Gastroesophageal sphincter (tissue), 4 donors: ENCODE measurements around the gene LMTK3. TPM values are rescaled to one million over a fixed set of nuclear protein-coding genes. Genes with fewer than 3 reads are reported as not detected.
"Not testable (repeated sequence)": the region's sequence is repeated elsewhere in the genome, so short reads cannot be mapped to it uniquely, and the experiment has no call there.

Experiments used
- ATAC-seq: fragments of 150-250 bp; one replicate; pipeline ENCODE4 v1.9.1; 2016; ENCODE audit warnings: mild to moderate bottlenecking, moderate library complexity
- H3K27ac ChIP-seq, 4 donors: fragments of 200-600 bp; sonication (generic) in 3 of 4; 1 replicate in 3 of 4; 2 replicates in 1 of 4; pipeline ENCODE4 v1.5.1; 2016 to 2019
- H3K27me3 ChIP-seq: fragments of 200-600 bp; sonication (generic); one replicate; pipeline ENCODE4 v1.5.1; 2019
- H3K36me3 ChIP-seq, 2 donors: fragments of 200-600 bp; sonication (generic); one replicate each; pipeline ENCODE4 v1.5.1; 2019; ENCODE audit warnings: control low read depth in 1 of 2
- H3K4me1 ChIP-seq, 3 donors: fragments of 200-600 bp; sonication (generic); 1 replicate in 2 of 3; 2 replicates in 1 of 3; pipeline ENCODE4 v1.5.1; 2016 to 2019; ENCODE audit warnings: control low read depth in 2 of 3
- H3K4me3 ChIP-seq, 2 donors: fragments of 200-600 bp; sonication (generic); one replicate each; pipeline ENCODE4 v1.5.1; 2019; ENCODE audit warnings: mild to moderate bottlenecking in 1 of 2, moderate library complexity in 1 of 2
- H3K9me3 ChIP-seq, 3 donors: fragments of 200-600 bp; sonication (generic); one replicate each; pipeline ENCODE4 v1.5.1; 2017 to 2019; ENCODE audit warnings: control low read depth in 2 of 3
- CTCF ChIP-seq, 4 experiments: fragments of 200-600 bp in 2 of 4; fragments of 450-650 bp in 2 of 4; sonication (generic) in 1 of 4; IDR thresholded peaks; one replicate each; pipeline ENCODE4 v1.5.1; 2017 to 2019; ENCODE audit warnings: antibody characterized with exemption in 4 of 4, mild to moderate bottlenecking in 2 of 4, moderate library complexity in 2 of 4
- EP300 ChIP-seq: sonication (generic); formaldehyde crosslinking; IDR thresholded peaks from one replicate; pipeline ENCODE4 v1.6.1; 2017; ENCODE audit warnings: antibody characterized with exemption, mild to moderate bottlenecking
- POLR2A ChIP-seq, 2 donors: fragments of 450-650 bp; IDR thresholded peaks; one replicate each; pipeline ENCODE4 v1.6.1; 2017; ENCODE audit warnings: antibody characterized with exemption in 2 of 2, mild to moderate bottlenecking in 2 of 2, moderate library complexity in 1 of 2
- POLR2AphosphoS5 ChIP-seq: sonication (generic); formaldehyde crosslinking; IDR thresholded peaks from one replicate; pipeline ENCODE4 v1.6.1; 2017; ENCODE audit warnings: antibody characterized with exemption
- WGBS, 2 donors: methylation state at CpG; one replicate each; pipeline ENCODE4 v1.1.5; 2018; ENCODE audit warnings: low coverage in 1 of 2; 5-methylcytosine and 5-hydroxymethylcytosine counted together
- total RNA-seq, 4 donors: library from RNA; depleted of rRNA; stranded (reverse); fragments of >200 nt; gene quantifications; one replicate each; pipeline ENCODE4 v1.1.0, GENCODE V29; 2016

The LMTK3 gene
- total RNA-seq, 4 donors from 2014 or later = 0.13 to 1.2 (median 0.30) TPM

GRCh38 chr19:48530066-48530720 is 18.6 kb upstream of the LMTK3 start:
- ATAC-seq = no peak
- TF ChIP-seq POLR2AphosphoS5 = no peak
- no peak for TF ChIP-seq EP300
- no peak for TF ChIP-seq POLR2A (IDR thresholded peaks at IDR 0.05)
- no peak for TF ChIP-seq CTCF (IDR thresholded peaks at IDR 0.05)

GRCh38 chr19:48529156-48529555 is 17.5 kb upstream of the LMTK3 start:
- no peak overlapping the region for H3K27ac ChIP-seq
- WGBS, 2 donors = 100% methylated on average over 1 of the region's 4 CpGs; no CpG with 5 or more reads in 1 of the 2 donors
- H3K4me1 ChIP-seq = no peaks in the 10 kb centered on the region
- no peaks in the 10 kb centered on the region for H3K36me3 ChIP-seq
- H3K9me3 ChIP-seq = peaks cover 0 to 53% (median 0%) of the 10 kb centered on the region in 3 donors
- peaks cover 31% of the 10 kb centered on the region for H3K27me3 ChIP-seq
- ATAC-seq = no peak
- no peak for TF ChIP-seq POLR2A (IDR thresholded peaks at IDR 0.05)
- no peak for TF ChIP-seq POLR2AphosphoS5
- no peak for TF ChIP-seq EP300
- H3K4me3 ChIP-seq = no peak overlapping the region

More at GRCh38 chr19:48530066-48530720, 18.6 kb upstream of the LMTK3 start:
- Histone ChIP-seq H3K27ac (no peak overlapping the region), H3K4me1 (no peaks in the 10 kb centered on the region), H3K36me3 (no peaks in the 10 kb centered on the region), H3K9me3 (peaks cover 0 to 43% (median 0%) of the 10 kb centered on the region in 3 donors), H3K27me3 (peaks cover 34% of the 10 kb centered on the region), H3K4me3 (no peak overlapping the region)
- WGBS, 2 donors = 56 to 60% methylated on average over 11 to 14 of the region's 20 CpGs

GRCh38 chr19:48524732-48525131 is 13.1 kb upstream of the LMTK3 start:
- Histone ChIP-seq H3K36me3 (no peaks in the 10 kb centered on the region), H3K9me3 (peaks cover 0 to 54% (median 0%) of the 10 kb centered on the region in 3 donors), H3K27me3 (peaks cover 6% of the 10 kb centered on the region), H3K4me1 (no peaks in the 10 kb centered on the region), H3K27ac (no peak overlapping the region), H3K4me3 (no peak overlapping the region)
- no peak for ATAC-seq
- 82% methylated on average over 5 of the region's 5 CpGs; no CpG with 5 or more reads in 1 of the 2 donors for WGBS, 2 donors
- TF ChIP-seq POLR2A (IDR thresholded peaks at IDR 0.05) = no peak
- TF ChIP-seq CTCF (IDR thresholded peaks at IDR 0.05) = no peak
- TF ChIP-seq POLR2AphosphoS5 = no peak
- TF ChIP-seq EP300 = no peak

GRCh38 chr19:48524221-48524620 is 12.6 kb upstream of the LMTK3 start:
- Histone ChIP-seq H3K4me1 (no peaks in the 10 kb centered on the region), H3K36me3 (no peaks in the 10 kb centered on the region), H3K9me3 (peaks cover 0 to 49% (median 0%) of the 10 kb centered on the region in 3 donors), H3K27ac (no peak overlapping the region), H3K4me3 (no peak overlapping the region), H3K27me3 (peaks cover under 1% of the 10 kb centered on the region)
- 58 to 71% methylated on average over 2 of the region's 2 CpGs for WGBS, 2 donors
- ATAC-seq = no peak
- no peak for TF ChIP-seq CTCF (IDR thresholded peaks at IDR 0.05)
- no peak for TF ChIP-seq POLR2A (IDR thresholded peaks at IDR 0.05)
- TF ChIP-seq POLR2AphosphoS5 = no peak
- TF ChIP-seq EP300 = no peak

GRCh38 chr19:48520134-48520533 is 8.5 kb upstream of the LMTK3 start:
- ATAC-seq = no peak
- Histone ChIP-seq H3K27me3 (no peaks in the 10 kb centered on the region), H3K27ac (no peak overlapping the region), H3K4me3 (no peak overlapping the region), H3K9me3 (peaks cover 0 to 14% (median 0%) of the 10 kb centered on the region in 3 donors), H3K36me3 (no peaks in the 10 kb centered on the region), H3K4me1 (no peaks in the 10 kb centered on the region)
- WGBS, 2 donors = 68 to 100% methylated on average over 1 to 4 of the region's 4 CpGs
- TF ChIP-seq POLR2AphosphoS5 (no peak), CTCF (IDR thresholded peaks at IDR 0.05) (no peak), POLR2A (IDR thresholded peaks at IDR 0.05) (no peak), EP300 (no peak)

- 100% methylated on average over 1 of the region's 4 CpGs; no CpG with 5 or more reads in 1 of the 2 donors for WGBS, 2 donors
- H3K4me1 ChIP-seq, ATAC-seq, H3K36me3 ChIP-seq, H3K9me3 ChIP-seq, H3K4me3 ChIP-seq, H3K27ac ChIP-seq, H3K27me3 ChIP-seq: not testable (repeated sequence)
Measured at GRCh38 chr19:48519426-48519825, 7.8 kb upstream of the LMTK3 start.
